AG09319 (cell line): Measurements from ENCODE around the gene RAI1.
A peak's percentile ranks its signal among the peaks of the same experiment; 100 is the strongest.

Experiments
- DNase-seq: peaks from one replicate; pipeline ENCODE4 v3.0.0-alpha.2; 2010; ENCODE audit warnings: low read depth; ENCODE audit errors: extremely low read depth
- TF ChIP-seq, protein P1 (sequence below): IDR thresholded peaks from 2 replicates; pipeline ENCODE4 v1.5.1; 2011; ENCODE audit warnings: low read depth, mild to moderate bottlenecking, inconsistent platforms, low read length, moderate library complexity

RAI1 gene

DNA sequence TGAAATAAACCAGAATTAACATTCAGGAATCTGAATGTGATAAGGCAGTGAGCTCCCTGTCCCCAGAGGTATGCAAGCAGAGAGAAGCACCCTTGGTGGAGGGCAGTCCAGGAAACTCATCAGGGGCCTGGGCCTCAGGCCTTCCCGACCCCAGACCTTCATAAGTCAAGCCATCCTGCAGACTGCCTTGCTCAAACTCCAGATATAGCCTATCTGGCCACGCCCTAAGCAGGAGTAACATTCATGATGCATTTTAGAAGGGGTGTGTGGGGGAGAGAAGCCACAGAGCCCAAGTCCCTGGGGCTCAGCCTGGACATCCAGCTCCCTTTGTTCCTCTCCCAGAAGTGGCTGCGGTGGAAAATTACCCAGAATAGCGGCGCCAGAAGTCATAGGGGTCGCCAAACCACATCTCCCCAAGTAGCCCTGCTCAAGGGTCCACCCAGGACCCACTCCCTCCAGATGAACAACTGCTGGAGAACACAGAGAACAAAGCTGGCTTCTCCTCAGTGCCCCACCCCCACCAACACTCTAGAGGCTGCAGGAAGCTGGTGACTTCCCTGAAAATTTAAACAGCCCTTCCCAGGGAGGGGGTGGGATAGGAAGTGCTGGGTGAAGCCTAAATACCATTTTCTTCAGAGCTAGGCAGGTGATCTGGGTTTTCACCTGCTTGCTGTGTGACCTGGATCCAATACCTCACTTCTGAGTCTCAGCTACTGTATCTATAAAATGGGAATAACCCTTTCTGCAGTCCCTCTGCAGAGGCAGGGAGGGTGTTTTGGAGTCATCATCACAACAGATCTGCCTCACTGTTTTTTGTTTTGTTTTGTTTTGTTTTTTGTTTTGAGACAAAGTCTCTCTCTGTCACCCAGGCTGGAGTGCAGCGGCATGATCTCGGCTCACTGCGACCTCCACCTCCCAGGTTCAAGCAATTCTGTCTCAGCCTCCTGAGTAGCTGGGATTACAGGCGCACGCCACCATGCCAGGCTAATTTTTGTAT, 157.0 kb downstream of the RAI1 start:
- DNase-seq: no peak
- TF ChIP-seq, protein P1, sequence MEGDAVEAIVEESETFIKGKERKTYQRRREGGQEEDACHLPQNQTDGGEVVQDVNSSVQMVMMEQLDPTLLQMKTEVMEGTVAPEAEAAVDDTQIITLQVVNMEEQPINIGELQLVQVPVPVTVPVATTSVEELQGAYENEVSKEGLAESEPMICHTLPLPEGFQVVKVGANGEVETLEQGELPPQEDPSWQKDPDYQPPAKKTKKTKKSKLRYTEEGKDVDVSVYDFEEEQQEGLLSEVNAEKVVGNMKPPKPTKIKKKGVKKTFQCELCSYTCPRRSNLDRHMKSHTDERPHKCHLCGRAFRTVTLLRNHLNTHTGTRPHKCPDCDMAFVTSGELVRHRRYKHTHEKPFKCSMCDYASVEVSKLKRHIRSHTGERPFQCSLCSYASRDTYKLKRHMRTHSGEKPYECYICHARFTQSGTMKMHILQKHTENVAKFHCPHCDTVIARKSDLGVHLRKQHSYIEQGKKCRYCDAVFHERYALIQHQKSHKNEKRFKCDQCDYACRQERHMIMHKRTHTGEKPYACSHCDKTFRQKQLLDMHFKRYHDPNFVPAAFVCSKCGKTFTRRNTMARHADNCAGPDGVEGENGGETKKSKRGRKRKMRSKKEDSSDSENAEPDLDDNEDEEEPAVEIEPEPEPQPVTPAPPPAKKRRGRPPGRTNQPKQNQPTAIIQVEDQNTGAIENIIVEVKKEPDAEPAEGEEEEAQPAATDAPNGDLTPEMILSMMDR: no peak

GRCh38 chr17:17839791-17840707, 158.8 kb downstream of the RAI1 start:
- DNase-seq: peak; percentile 59
- TF ChIP-seq, protein P1: no peak

GRCh38 chr17:17840751-17841591, 159.7 kb downstream of the RAI1 start:
- TF ChIP-seq, protein P1: no peak
- no peak for DNase-seq

DNA sequence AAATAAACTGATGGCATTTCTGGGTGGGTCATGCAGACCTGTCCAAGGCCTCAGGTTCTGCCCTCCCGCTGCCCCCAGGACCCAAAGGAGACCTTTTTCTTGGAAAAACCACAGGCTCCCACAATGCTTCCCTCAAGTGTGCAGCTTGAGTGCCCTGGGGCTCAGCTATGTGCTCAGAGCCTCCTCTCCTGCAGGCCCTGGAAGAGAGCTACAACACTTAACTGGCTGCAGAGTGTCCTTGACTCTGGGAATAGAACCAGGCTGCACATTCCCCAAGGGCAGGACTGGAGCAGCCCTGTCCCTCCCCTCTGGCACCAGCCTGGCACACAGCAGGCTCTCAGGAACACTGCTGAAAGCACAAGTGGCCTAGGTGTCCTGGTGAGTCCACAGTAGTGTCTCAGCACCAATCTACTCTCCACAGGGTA, 160.4 kb downstream of the RAI1 start:
- TF ChIP-seq, protein P1: no peak
- no peak for DNase-seq

- TF ChIP-seq, protein P1: no peak
- DNase-seq: no peak
These were observed 161.0 kb downstream of the RAI1 start for GRCh38 chr17:17842111-17842876.

DNA sequence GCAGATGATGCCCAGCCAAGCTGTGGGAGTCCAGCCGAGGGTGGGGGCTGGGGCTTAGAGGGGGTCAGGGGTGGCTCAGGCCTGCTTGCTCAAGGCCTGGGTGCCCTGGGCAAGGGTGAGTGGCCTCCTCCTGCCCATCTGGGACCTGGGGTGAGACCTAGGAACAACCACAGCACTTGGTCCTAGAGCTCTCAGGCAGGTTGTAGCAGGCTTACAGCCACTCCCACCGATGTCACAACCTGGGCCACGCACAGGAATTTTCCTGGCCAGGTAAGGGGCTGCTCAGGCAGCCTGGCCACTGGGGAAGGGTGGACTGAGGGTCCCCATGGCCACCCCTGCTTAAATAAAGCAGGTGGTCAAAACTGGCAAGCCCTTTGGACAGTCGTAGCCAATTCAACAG, 161.8 kb downstream of the RAI1 start:
- TF ChIP-seq, protein P1: no peak
- no peak for DNase-seq
